GM19468 (cell line): Measurements from ENCODE around the gene TNS3.

ENCODE experiments used
- ATAC-seq: cut with Tn5 transposase; IDR thresholded peaks from one replicate; pipeline ENCODE4 v1.9.1; 2021; ENCODE audit warnings: mild to moderate bottlenecking, moderate library complexity, moderate number of reproducible peaks; ENCODE audit not compliant: unreplicated experiment; ENCODE audit errors: extremely low read depth

Gene TNS3

GRCh38 chr7:47418601-47419309 lies 163.2 kb downstream of the TNS3 start:
- no peak for ATAC-seq

DNA sequence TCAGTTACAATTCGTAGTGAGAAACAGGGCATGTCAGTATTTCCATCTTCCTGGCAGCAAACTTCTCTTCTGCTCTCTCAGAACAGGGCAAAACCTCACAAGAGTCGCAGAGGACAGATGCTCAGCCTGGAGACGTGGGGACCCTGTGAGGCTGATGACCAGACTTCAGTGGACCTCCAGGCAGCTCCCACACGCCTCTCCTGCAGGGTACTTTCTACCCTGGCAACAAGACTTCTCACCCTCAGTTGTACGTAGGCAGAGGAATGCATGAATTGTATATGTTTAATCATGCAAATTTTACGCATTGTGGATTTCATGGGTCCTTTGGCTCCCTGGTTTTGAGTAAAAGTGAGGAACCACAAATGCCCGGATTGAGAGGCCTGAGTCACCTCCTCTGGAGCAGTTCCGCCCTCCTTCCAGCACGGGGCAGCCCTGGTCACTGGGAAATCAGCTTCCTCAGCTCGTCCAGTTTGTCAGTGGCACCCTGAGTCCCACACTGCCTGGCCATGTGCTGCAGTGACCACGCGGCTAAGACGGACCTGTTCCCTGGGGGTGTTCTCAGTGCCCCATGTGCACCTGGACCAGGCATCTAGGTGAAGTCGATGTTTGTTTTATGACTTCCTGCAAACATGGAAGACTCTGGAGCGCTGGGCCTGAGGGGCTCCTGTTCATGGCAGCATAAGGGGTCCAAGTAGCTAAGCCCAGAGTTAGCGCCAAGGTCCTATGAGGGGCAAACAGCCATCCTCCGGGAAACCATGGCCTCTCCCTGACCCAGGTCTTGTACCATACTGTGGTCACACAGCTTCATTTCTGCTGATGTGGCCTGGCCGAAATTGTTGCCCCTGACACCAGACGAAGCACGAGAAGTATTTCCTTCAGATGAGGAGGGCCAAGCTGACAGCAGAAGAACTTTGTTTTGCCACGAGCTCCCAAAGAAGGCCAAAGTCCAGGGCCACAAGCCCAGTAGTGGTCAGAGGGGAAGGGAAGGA lies 165.1 kb downstream of the TNS3 start:
- no peak for ATAC-seq

DNA sequence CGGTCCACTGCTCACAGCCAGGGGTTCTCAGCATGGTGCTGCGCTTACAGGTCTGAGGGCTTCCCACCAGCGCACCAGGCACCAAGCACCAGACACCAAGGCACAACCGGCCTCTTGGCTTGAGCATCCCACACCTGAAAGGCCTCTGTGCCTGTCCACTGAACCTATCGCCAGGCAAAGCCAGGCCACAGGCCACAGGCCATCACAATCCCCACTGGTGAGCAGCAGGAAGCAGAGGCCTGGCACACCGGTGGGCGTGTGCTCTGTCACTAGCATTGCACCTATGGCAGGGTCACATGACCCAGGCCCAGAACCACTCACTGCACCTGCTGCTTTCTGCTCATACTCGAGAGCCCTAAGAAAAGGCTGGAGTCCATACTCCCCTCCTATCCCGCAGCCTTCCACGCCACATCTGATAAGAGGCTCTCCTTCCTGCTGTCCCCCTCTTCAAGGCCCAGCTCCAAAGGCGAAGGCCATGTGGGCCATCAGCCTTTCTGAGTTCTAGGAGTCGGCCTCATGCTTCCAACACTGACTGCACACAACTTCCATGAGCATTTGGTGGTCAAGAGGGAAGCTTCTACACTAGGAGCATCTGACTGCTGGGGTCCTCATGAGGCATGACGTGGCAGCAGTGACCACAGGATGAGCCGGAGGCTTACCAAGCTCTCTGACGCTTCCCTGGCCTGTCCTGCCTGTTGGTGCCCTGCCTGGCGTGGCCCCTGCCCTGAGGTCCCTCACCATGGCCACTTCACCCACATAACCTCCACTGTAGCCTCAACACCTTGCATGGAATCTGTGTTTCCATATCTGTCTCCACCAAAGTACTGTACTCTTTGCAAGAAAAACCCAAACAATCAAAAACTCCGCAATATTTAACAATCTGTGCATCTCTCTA lies 166.3 kb downstream of the TNS3 start:
- no peak for ATAC-seq

- no peak for ATAC-seq
These were observed 167.3 kb downstream of the TNS3 start for GRCh38 chr7:47414342-47415317.

DNA sequence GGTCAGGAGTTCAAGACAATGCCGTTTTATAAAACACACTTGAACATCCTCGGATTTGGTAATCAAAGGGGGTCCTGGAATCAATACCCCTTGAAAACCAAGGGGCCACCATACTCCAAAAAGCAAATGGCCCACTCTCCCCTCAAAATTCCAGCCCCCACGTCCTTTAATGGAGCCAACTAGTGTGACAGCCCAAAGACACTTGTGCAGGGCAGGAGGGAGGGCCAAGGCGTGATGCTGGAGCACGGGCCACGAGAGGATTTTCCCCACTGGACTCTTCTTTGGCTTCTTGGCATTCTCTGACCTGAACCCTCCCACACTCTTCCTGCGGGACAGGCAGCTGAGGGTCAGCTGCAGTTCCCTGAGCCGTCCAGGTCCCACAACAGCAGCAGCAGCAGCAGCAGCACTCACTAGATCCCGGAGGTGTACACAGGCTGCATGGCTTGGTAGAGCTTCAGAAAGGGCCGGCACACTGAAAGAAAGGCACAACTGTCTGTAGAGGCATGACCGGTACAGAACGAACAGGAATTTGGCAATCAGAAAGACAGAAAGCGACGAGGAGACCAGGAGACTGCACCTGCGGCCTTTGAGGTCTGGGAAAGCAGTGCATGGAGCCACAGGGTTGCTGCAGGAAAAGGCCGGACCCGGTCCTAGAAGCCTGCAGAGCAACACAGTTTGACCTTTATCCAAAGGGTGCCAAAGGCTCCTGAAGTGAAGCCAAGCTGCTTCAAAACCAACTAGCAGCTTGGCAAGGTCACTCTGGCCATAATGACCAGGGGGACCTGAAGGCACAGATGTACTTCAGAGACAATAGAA lies 168.2 kb downstream of the TNS3 start:
- ATAC-seq, result no peak

DNA sequence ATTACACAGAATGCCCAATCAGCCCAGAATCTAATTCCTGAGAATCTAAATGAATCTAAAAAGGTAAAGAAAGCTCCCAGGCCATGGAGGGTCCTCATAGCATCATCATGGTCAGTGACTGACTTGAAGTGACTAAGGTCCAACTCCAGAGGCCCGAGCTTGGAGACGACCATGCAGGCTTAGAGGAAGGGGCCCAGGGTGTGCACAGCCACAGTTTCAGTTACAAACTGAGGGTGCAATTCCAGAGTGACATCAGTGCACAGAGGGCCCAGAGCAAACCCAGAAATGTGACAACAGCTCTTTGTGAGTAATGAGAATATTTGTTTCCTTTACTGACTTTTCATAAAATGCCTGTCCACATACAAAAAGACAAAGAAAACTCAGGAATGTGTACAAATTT lies 170.0 kb downstream of the TNS3 start:
- no peak for ATAC-seq

GRCh38 chr7:47411281-47411869 lies 170.5 kb downstream of the TNS3 start:
- no peak for ATAC-seq

DNA sequence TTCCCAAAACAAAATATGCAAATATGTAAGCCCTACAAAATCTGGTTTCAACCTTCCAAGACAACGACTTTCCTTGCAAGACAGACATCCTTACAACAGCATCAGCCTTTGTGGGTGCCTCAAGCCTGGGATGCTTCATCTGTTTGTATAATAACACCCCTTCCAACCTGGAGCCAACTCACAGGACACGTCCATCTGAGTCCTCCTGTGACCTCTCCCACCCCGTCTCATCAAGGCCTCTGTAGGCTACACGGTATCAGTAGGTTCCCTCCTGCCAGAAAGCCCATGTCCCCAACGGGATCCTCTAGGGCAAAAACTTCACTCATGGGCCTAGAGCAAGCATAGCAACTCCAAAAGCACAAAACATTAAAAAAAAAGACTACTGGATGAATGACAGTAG lies 173.2 kb downstream of the TNS3 start:
- ATAC-seq, result no peak

GRCh38 chr7:47407821-47408674 lies 173.9 kb downstream of the TNS3 start:
- no peak for ATAC-seq

- no peak for ATAC-seq
These were observed 174.8 kb downstream of the TNS3 start for GRCh38 chr7:47407136-47407535.

DNA sequence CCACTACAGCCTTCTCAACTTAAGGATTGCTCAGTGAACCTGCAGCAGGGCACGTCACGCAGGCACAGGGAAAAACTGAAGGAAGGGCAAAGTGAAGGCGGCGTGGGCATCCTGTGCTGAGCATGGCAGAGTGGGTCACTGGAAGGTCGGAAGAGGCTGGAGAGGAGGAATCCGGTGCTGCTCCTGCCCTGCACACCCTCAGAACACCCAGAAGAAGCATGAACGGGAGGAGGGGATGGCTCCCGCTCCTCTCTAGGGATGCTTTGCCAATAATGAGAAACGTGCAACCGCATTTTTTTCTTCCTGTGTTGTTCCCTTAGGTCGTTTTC lies 175.1 kb downstream of the TNS3 start:
- ATAC-seq, result no peak

- ATAC-seq, result no peak
These were observed 175.8 kb downstream of the TNS3 start for GRCh38 chr7:47405921-47406800.

- no peak for ATAC-seq
These were observed 176.5 kb downstream of the TNS3 start for GRCh38 chr7:47405286-47405904.

- ATAC-seq, result no peak
These were observed 177.9 kb downstream of the TNS3 start for GRCh38 chr7:47404010-47404409.

GRCh38 chr7:47402941-47403866 lies 178.7 kb downstream of the TNS3 start:
- ATAC-seq, result no peak
